ENCODE results near the gene RAP2B.

The RAP2B gene

DNA sequence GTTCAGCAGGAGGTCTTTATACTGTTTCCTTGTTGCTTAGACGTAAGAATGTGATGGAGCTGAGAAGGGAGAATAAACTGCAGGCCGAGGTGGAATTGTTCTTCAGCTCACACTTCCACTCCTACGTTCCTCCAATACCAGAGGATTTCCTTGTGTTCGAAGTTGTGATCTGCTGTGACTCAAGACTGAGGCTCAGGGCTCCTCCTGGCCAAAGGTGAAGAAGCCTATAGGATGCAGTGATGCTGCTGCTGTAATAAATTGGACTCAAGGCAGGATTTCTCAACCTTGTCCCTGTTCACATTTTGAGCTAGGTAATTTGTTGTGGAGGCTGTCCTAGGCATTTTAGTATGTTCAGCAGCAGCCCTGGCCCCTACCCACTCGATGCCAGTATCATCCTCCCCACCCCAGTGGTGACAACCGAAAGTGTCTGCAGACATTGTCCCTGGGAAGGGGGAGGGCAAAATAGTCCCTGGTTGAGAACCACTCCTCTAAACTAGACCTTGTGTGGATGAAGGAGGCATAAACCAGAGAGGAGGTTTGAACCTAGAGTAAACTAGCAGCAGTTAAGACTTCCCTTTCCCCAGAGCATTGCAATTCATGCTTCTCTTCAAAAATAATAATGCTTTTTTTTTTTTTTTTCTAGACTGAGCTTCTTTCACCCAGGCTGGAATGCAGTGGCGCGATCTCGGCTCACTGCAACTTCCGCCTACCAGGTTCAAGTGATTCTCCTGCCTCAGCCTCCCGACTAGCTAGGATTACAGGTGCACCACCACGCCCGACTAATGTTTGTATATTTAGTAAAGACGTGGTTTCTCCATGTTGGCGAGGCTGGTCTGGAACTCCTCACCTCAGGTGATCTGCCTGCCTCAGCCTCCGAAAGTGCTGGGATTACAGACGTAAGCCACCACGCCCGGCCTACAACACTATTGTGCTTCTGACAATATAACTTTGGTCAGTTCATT, 11.1 kb downstream of the RAP2B start:
- in situ Hi-C loops (cut with HindIII; ENCODE audit: low sequenced_read_pairs), result no loop called here
- TF ChIP-seq, protein P1, sequence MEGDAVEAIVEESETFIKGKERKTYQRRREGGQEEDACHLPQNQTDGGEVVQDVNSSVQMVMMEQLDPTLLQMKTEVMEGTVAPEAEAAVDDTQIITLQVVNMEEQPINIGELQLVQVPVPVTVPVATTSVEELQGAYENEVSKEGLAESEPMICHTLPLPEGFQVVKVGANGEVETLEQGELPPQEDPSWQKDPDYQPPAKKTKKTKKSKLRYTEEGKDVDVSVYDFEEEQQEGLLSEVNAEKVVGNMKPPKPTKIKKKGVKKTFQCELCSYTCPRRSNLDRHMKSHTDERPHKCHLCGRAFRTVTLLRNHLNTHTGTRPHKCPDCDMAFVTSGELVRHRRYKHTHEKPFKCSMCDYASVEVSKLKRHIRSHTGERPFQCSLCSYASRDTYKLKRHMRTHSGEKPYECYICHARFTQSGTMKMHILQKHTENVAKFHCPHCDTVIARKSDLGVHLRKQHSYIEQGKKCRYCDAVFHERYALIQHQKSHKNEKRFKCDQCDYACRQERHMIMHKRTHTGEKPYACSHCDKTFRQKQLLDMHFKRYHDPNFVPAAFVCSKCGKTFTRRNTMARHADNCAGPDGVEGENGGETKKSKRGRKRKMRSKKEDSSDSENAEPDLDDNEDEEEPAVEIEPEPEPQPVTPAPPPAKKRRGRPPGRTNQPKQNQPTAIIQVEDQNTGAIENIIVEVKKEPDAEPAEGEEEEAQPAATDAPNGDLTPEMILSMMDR (IDR thresholded peaks at IDR 0.05; ENCODE audit: low read depth, low read length), result no peak
- H3K4me3 ChIP-seq (ENCODE audit: low read depth, low read length), result no peak overlapping the region
- peak; percentile 31 for DNase-seq (ENCODE audit: low read depth, low spot score)

DNA sequence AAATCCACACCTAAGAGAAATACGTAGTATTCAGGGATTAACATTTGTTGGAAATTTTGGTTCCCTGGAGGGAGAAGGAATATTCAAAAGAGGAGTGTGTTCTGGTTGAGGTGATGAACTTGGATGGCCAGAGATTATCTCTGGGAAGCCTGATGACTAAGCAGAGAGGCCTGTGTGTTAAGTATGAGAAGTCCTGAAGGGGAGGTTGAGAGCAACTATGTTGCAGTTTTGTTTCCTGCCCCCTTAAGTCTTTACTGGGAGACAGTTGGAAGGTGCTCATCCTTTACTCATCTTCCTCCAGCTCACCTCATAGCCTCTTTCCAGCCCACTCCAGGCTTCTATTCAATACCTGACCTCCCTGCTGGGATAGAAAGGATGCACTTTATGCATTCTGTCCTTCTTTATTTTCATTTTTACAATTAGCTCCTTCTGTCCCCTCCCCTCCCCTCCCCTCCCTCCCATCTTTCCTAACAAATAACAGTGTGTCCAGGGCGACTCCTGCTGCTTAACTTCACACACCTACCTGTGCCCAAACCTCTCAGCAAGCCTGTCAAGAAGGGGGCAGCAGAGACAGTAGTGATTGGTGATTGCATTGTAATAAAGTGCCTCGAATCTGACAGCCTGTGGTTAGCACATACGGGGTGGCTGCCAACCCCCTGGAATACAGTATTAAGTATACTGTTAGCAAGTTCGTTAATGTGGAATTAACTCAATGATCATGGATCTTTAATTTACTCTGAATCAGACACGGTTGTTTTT, 11.9 kb downstream of the RAP2B start:
- DNase-seq (ENCODE audit: low read depth, low spot score), result peak; percentile 24
- no peak overlapping the region for H3K4me3 ChIP-seq (ENCODE audit: low read depth, low read length)
- TF ChIP-seq, protein P1 (IDR thresholded peaks at IDR 0.05; ENCODE audit: low read depth, low read length), result no peak
- in situ Hi-C loops (cut with HindIII; ENCODE audit: low sequenced_read_pairs), result no loop called here

DNA sequence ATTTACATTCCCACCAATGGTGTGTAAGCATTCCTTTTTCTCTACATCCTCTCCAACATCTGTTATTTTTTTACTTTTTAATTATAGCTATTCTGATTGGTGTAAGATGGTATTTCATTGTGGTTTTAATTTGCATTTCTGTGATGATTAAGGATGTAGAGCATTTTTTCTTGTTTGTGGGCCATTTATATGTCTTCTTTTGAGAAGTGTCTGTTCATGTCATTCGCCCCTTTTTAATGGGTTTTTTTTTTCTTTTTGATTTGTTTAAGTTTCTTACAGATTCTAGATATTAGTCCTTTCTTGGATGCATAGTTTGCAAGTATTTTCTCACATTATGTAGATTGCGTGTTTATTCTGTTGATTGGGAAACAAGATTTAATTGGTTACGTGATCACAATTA, 14.2 kb downstream of the RAP2B start:
- no peak overlapping the region for H3K4me3 ChIP-seq (ENCODE audit: low read depth, low read length)
- no peak for DNase-seq (ENCODE audit: low read depth, low spot score)
- in situ Hi-C loops (cut with HindIII; ENCODE audit: low sequenced_read_pairs), result no loop called here
- TF ChIP-seq, protein P1 (IDR thresholded peaks at IDR 0.05; ENCODE audit: low read depth, low read length), result no peak

DNA sequence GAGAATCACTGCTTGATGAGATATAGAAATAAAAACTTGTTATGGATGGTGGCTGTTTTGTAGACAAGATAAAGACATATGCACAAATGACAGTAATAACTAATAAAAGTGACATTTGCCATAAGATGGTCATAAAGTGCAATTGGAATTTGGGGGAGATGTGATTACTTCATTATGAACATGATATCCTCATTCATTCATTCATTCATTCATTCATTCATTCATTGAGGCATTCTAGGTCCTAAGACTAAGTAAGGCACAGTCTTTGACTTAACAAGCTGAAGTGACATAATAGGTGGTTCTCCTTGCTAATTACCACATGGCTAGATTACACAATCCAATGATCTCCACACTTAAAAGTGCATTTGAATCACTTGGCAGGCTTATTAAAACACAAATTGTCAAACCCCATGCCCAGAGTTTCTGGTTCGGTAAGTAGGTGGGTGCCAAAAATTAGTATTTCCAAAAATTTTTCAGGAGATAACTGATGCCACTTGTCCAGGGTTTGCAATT, 18.9 kb downstream of the RAP2B start:
- in situ Hi-C loops (cut with HindIII; ENCODE audit: low sequenced_read_pairs), result no loop called here
- no peak overlapping the region for H3K4me3 ChIP-seq (ENCODE audit: low read depth, low read length)
- DNase-seq (ENCODE audit: low read depth, low spot score), result no peak
- TF ChIP-seq, protein P1 (IDR thresholded peaks at IDR 0.05; ENCODE audit: low read depth, low read length), result no peak

DNA sequence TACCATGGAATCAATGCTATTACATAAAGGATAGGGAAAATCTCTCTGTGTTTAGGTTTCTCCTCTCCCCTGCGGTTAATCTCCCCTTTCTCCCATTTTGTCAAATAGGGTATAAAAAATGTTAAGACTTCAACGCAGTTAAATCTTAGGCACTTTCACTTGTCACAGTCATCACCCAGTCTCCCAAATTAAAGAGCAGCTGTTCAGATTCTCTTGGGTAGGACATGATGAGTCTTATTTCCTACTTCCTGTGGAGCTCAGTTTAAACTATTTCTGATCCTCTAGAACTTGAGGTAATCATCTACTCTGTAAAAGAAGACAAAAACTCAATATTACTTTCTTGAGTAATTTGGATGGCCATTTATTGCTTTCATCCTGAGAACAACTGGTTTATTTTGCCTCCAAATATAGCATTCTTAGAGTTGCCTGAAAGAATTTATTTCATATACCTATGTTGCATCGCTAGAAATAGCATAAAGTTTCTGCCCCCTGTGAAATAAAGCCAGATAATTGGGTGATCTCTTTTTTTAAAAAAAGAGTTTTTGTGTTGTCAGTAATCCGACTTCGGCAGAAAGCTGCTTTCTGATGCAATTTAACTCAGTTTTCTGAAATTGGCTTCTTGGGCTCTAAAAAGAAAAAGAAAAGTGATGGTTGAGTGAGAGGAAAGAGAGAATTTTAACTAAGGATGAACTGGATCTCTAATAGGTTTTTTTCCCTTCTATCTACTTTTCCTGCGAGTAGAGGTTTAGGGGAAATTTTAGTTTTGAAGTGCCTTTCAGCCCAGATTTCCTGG, 20.7 kb downstream of the RAP2B start:
- TF ChIP-seq, protein P1 (IDR thresholded peaks at IDR 0.05; ENCODE audit: low read depth, low read length), result no peak
- in situ Hi-C loops (cut with HindIII; ENCODE audit: low sequenced_read_pairs), result no loop called here
- H3K4me3 ChIP-seq (ENCODE audit: low read depth, low read length), result no peak overlapping the region
- no peak for DNase-seq (ENCODE audit: low read depth, low spot score)

DNA sequence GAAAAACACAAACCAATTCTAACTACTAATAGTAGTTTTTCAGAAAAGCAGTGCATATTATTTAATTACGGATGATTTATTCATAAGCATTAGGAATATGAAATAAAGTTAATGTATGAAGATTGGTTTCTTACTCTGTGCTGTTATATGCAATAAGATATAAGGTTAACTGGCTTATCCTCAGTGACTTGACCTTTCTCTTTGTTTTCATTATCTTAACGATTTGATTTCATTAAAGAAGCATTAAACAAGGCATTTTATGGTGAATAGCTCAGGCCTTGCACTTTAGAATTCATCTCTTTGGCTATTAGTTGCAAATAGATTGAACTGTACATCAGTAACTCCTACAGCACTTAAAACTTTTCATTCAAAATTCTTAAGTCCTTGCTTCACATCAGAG, 28.9 kb downstream of the RAP2B start:
- in situ Hi-C loops (cut with HindIII; ENCODE audit: low sequenced_read_pairs), result no loop called here
- no peak for DNase-seq (ENCODE audit: low read depth, low spot score)
- no peak overlapping the region for H3K4me3 ChIP-seq (ENCODE audit: low read depth, low read length)
- TF ChIP-seq, protein P1 (IDR thresholded peaks at IDR 0.05; ENCODE audit: low read depth, low read length), result no peak
